Fibroblast of villous mesenchyme (primary cell): ENCODE measurements around the gene MSI2. TPM values are rescaled to one million over a fixed set of nuclear protein-coding genes. Genes with fewer than 3 reads are reported as not detected.
A peak's percentile ranks its signal among the peaks of the same experiment; 100 is the strongest.

ENCODE experiments used
- DNase-seq: peaks from one replicate; pipeline ENCODE4 v3.0.0-alpha.2; 2010; ENCODE audit warnings: low read depth
- H3K4me3 ChIP-seq: 2 replicates; pipeline ENCODE4 v1.5.1; 2011; ENCODE audit warnings: low read depth, mild to moderate bottlenecking, low read length
- CTCF ChIP-seq: IDR thresholded peaks from 2 replicates; pipeline ENCODE4 v1.5.1; 2012; ENCODE audit warnings: low read depth, mild to moderate bottlenecking, low read length; ENCODE audit not compliant: insufficient read depth
- total RNA-seq: library from RNA; depleted of rRNA; stranded (reverse); fragments of >200 nt; gene quantifications from 2 replicates; pipeline ENCODE4 v1.2.3, GENCODE V29; 2012

Gene MSI2
- total RNA-seq, 1 donor, result 50.1 TPM

DNA sequence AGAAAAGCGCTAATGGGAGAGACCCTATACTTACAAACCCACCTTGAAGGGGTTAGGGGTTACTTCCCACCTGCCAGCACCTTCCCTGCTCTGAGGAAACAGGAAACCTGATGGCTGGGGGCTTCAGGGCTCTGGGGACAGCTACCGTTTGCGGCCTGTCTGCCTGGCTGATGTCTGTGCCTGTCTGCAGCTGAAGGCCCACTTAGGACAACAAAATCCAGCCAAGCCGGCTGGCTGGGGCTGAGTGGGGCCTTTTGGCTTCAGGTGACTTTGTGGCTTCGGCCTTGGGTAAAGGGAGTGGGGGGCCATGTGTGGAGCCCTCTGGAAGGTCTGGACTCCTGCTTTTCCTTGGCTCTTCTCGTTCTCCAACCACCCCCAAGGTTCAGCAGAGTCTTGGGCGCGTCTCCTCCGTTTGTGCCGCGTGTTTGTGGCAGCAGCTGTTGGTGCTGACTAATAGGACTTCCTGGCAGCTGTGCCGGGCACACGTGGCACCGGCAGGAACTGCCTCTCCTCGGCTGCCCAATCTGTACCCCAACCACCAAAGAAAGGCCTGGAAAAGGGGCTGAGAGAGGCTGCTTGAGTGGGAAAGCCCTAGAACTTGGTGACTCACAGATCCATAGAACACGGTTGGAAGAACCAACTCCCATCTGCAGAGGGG, 186.7 kb downstream of the MSI2 start:
- H3K4me3 ChIP-seq, result no peak overlapping the region
- DNase-seq, result peak; percentile 56
- no peak for TF ChIP-seq CTCF

DNA sequence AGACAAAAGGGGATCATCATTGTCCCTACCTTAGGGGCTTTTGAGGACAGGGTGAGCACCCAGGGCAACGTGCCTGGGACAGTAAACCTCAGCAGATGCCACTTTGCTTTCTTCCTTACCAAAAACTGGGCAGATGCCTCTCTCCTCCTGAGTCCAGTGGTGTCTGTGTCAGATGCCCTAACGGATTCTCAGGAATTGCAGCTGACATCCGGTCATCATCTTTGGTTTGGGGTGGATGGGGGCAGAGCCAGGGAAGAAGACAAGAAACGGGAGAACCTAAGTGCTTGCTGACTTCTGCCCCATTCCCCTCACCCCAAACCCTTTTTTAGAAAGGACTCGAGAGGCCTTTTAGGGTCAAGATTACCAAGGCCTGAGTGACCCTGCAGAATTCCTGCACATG, 187.5 kb downstream of the MSI2 start:
- no peak for TF ChIP-seq CTCF
- no peak overlapping the region for H3K4me3 ChIP-seq
- DNase-seq, result no peak

- no peak overlapping the region for H3K4me3 ChIP-seq
- DNase-seq, result peak; percentile 39
- TF ChIP-seq CTCF, result no peak
Measured at GRCh38 chr17:57444682-57445450, 188.5 kb downstream of the MSI2 start.

GRCh38 chr17:57445772-57446472, 189.6 kb downstream of the MSI2 start:
- DNase-seq, result no peak
- no peak for TF ChIP-seq CTCF
- H3K4me3 ChIP-seq, result no peak overlapping the region

DNA sequence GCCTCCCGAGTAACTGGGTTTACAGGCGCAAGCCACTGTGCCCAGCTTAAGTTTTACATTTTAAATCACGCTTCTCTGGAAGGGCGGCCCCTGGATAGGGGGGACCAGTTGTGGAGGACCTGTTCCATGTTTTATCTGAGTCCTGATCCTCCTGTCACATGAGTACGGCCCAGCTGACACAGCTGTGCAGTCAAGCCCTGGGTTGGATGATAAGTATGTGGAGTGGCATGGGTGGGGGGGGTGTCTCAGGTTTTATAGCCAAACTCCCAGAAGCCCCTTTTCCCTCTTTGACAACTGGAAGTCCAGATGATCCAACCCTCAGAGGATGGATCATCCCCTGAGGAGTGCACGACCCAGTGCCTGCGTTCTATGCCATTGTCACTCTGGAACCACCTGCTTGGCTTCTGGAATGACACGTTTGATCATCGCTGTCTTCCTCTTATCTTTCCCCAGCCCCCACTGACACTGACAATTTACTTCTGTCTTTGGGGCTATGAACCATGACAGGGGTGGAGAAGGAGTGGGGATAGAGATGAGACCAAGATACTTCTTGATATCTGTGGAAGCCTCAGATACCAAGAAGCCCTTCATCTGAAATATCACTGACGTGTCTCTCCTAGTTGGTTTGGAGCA, 191.2 kb downstream of the MSI2 start:
- TF ChIP-seq CTCF, result no peak

DNA sequence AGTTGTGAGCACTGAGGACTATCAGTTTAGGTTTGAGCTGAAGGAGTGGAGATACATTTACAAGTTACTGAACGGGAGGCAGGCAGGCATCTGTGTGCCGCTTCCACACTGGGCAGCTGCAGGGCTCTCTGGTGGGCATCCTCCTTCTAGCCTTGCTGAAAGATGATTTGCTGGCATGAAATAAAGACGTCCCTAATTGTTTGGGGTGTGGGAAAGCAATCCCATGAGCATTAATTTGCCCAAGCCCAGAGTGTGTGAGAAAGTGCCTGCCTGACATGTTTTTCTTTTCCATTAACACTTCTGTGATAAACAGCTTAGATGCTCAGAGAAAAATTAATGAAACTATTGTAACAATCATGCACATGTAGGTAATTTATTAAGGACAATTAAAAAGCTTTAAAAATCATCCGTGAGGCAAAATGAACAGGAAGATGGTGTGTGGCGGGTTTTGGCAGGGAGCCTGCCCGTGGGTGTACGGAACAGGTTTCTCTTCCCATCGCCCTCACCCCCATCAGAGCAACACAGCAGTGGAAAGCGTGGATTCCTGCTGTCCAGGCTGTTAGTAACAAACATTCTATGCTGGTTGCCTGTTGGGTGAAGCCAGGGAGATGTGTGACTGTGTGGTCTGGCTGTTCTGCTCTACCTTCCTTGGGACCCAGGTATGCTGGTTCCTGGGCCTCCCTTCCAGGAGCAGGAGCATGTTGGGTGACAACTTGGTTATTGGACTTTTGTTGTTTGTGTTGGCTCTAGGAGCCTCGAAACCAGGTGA, 191.9 kb downstream of the MSI2 start:
- no peak for TF ChIP-seq CTCF
- no peak for DNase-seq
- no peak overlapping the region for H3K4me3 ChIP-seq

More for the DNA sequence above, 191.2 kb downstream of the MSI2 start:
- DNase-seq, result no peak
- H3K4me3 ChIP-seq, result no peak overlapping the region
